ENCODE results near the gene WFDC6.

- no peak for TF ChIP-seq CTCF (optimal IDR thresholded peaks at IDR 0.05 in 1 of 3, IDR thresholded peaks at IDR 0.05 in 1 of 3, conservative IDR thresholded peaks at IDR 0.05 in 1 of 3; ENCODE audit: extremely low read depth in 1 of 3, insufficient read depth in 2 of 3, low read length in 3 of 3)
- no peak for TF ChIP-seq EZH2 (IDR thresholded peaks at IDR 0.05; ENCODE audit: low read length)
Measured at GRCh38 chr20:45495501-45495941, 43.8 kb downstream of the WFDC6 start.

Measured in keratinocyte (primary cell).